ENCODE data around the gene SLC44A5. TPM values are rescaled to one million over a fixed set of nuclear protein-coding genes. Genes with fewer than 3 reads are reported as not detected.

Gene SLC44A5
- total and polyA plus RNA-seq, 2 donors = 0.05 to 1.5 TPM

GRCh38 chr1:75470448-75470847 lies 140.5 kb downstream of the SLC44A5 start:
- Histone ChIP-seq H3K36me3 (ENCODE audit: control insufficient read depth in 2 of 2, insufficient read depth in 2 of 2, low read length in 1 of 2) (no peaks in the 10 kb centered on the region), H3K4me3 (ENCODE audit: low read length in 2 of 2) (no peak overlapping the region), H3K9me3 (ENCODE audit: control insufficient read depth in 2 of 2, insufficient read depth in 1 of 2, low read length in 1 of 2) (no peaks in the 10 kb centered on the region), H3K4me1 (ENCODE audit: control insufficient read depth in 2 of 2, insufficient read depth in 2 of 2, low read length in 2 of 2) (no peaks in the 10 kb centered on the region), H3K27me3 (ENCODE audit: control insufficient read depth in 2 of 2, insufficient read depth in 1 of 2, low read length in 1 of 2) (no peaks in the 10 kb centered on the region), H3K27ac (ENCODE audit: low read depth in 1 of 2, low read length in 1 of 2) (no peak overlapping the region)
- 92% methylated on average over 6 of the region's 6 CpGs for WGBS
- DNase-seq (ENCODE audit: low read depth in 6 of 9, low spot score in 9 of 9) = no peak

- Histone ChIP-seq H3K27ac (ENCODE audit: low read depth in 1 of 2, low read length in 1 of 2) (no peak overlapping the region), H3K36me3 (ENCODE audit: control insufficient read depth in 2 of 2, insufficient read depth in 2 of 2, low read length in 1 of 2) (no peaks in the 10 kb centered on the region), H3K9me3 (ENCODE audit: control insufficient read depth in 2 of 2, insufficient read depth in 1 of 2, low read length in 1 of 2) (no peaks in the 10 kb centered on the region), H3K4me3 (ENCODE audit: low read length in 2 of 2) (no peak overlapping the region), H3K27me3 (ENCODE audit: control insufficient read depth in 2 of 2, insufficient read depth in 1 of 2, low read length in 1 of 2) (no peaks in the 10 kb centered on the region), H3K4me1 (ENCODE audit: control insufficient read depth in 2 of 2, insufficient read depth in 2 of 2, low read length in 2 of 2) (no peaks in the 10 kb centered on the region)
- 89% methylated on average over 7 of the region's 7 CpGs for WGBS
- DNase-seq (ENCODE audit: low read depth in 6 of 9, low spot score in 9 of 9) = no peak
Measured at GRCh38 chr1:75469586-75470173, 141.2 kb downstream of the SLC44A5 start.

- H3K27me3 ChIP-seq (ENCODE audit: control insufficient read depth in 2 of 2, insufficient read depth in 1 of 2, low read length in 1 of 2) = no peaks in the 10 kb centered on the region
- DNase-seq (ENCODE audit: low read depth in 6 of 9, low spot score in 9 of 9) = no peak
- 95% methylated on average over 3 of the region's 3 CpGs for WGBS
- H3K27ac ChIP-seq (ENCODE audit: low read depth in 1 of 2, low read length in 1 of 2) = no peak overlapping the region
- H3K36me3 ChIP-seq (ENCODE audit: control insufficient read depth in 2 of 2, insufficient read depth in 2 of 2, low read length in 1 of 2) = no peaks in the 10 kb centered on the region
- H3K4me1 ChIP-seq (ENCODE audit: control insufficient read depth in 2 of 2, insufficient read depth in 2 of 2, low read length in 2 of 2) = no peaks in the 10 kb centered on the region
- H3K9me3 ChIP-seq (ENCODE audit: control insufficient read depth in 2 of 2, insufficient read depth in 1 of 2, low read length in 1 of 2) = no peaks in the 10 kb centered on the region
- no peak overlapping the region for H3K4me3 ChIP-seq (ENCODE audit: low read length in 2 of 2)
Measured at GRCh38 chr1:75461808-75462325, 149.0 kb downstream of the SLC44A5 start.

DNA sequence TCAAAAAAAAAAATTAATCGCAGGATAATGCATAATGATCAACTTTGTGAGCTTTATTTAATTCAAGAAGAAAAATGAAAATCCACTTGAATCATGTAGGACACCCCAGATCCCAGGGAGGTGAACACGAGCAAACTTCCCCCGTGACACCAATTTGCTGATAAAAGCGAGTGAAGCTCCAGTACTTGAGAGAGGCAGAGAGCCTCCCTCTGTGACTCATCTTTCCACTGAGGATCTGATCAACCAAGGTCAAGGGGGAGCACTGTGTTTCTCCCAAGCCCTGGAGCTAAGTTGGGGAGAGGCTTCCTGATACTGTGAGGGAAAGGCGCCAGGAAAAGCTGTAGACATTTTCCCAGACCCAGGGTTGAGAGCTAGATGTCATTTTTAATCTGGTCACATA lies 160.9 kb downstream of the SLC44A5 start:
- Histone ChIP-seq H3K27me3 (ENCODE audit: control insufficient read depth in 2 of 2, insufficient read depth in 1 of 2, low read length in 1 of 2) (no peaks in the 10 kb centered on the region), H3K36me3 (ENCODE audit: control insufficient read depth in 2 of 2, insufficient read depth in 2 of 2, low read length in 1 of 2) (no peaks in the 10 kb centered on the region), H3K9me3 (ENCODE audit: control insufficient read depth in 2 of 2, insufficient read depth in 1 of 2, low read length in 1 of 2) (peaks cover 0 to 2% of the 10 kb centered on the region in 2 donors), H3K4me1 (ENCODE audit: control insufficient read depth in 2 of 2, insufficient read depth in 2 of 2, low read length in 2 of 2) (no peaks in the 10 kb centered on the region), H3K4me3 (ENCODE audit: low read length in 2 of 2) (no peak overlapping the region), H3K27ac (ENCODE audit: low read depth in 1 of 2, low read length in 1 of 2) (no peak overlapping the region)
- 82% methylated on average over 5 of the region's 5 CpGs for WGBS
- DNase-seq (ENCODE audit: low read depth in 6 of 9, low spot score in 9 of 9) = no peak

- Histone ChIP-seq H3K4me1 (ENCODE audit: control insufficient read depth in 2 of 2, insufficient read depth in 2 of 2, low read length in 2 of 2) (no peaks in the 10 kb centered on the region), H3K27ac (ENCODE audit: low read depth in 1 of 2, low read length in 1 of 2) (no peak overlapping the region), H3K9me3 (ENCODE audit: control insufficient read depth in 2 of 2, insufficient read depth in 1 of 2, low read length in 1 of 2) (no peaks in the 10 kb centered on the region), H3K36me3 (ENCODE audit: control insufficient read depth in 2 of 2, insufficient read depth in 2 of 2, low read length in 1 of 2) (no peaks in the 10 kb centered on the region), H3K4me3 (ENCODE audit: low read length in 2 of 2) (no peak overlapping the region), H3K27me3 (ENCODE audit: control insufficient read depth in 2 of 2, insufficient read depth in 1 of 2, low read length in 1 of 2) (no peaks in the 10 kb centered on the region)
- DNase-seq (ENCODE audit: low read depth in 6 of 9, low spot score in 9 of 9) = no peak
- 89% methylated on average over 1 of the region's 1 CpG for WGBS
Measured at GRCh38 chr1:75444220-75444619, 166.7 kb downstream of the SLC44A5 start.

GRCh38 chr1:75440274-75440673 lies 170.6 kb downstream of the SLC44A5 start:
- no peaks in the 10 kb centered on the region for H3K9me3 ChIP-seq (ENCODE audit: control insufficient read depth in 2 of 2, insufficient read depth in 1 of 2, low read length in 1 of 2)
- 74% methylated on average over 2 of the region's 2 CpGs for WGBS

GRCh38 chr1:75438355-75438754 lies 172.6 kb downstream of the SLC44A5 start:
- Histone ChIP-seq H3K4me1 (ENCODE audit: control insufficient read depth in 2 of 2, insufficient read depth in 2 of 2, low read length in 2 of 2) (no peaks in the 10 kb centered on the region), H3K27ac (ENCODE audit: low read depth in 1 of 2, low read length in 1 of 2) (no peak overlapping the region), H3K9me3 (ENCODE audit: control insufficient read depth in 2 of 2, insufficient read depth in 1 of 2, low read length in 1 of 2) (no peaks in the 10 kb centered on the region), H3K36me3 (ENCODE audit: control insufficient read depth in 2 of 2, insufficient read depth in 2 of 2, low read length in 1 of 2) (no peaks in the 10 kb centered on the region), H3K27me3 (ENCODE audit: control insufficient read depth in 2 of 2, insufficient read depth in 1 of 2, low read length in 1 of 2) (no peaks in the 10 kb centered on the region), H3K4me3 (ENCODE audit: low read length in 2 of 2) (no peak overlapping the region)
- DNase-seq (ENCODE audit: low read depth in 6 of 9, low spot score in 9 of 9) = no peak

More at GRCh38 chr1:75440274-75440673, 170.6 kb downstream of the SLC44A5 start:
- H3K27me3 ChIP-seq (ENCODE audit: control insufficient read depth in 2 of 2, insufficient read depth in 1 of 2, low read length in 1 of 2) = no peaks in the 10 kb centered on the region
- no peaks in the 10 kb centered on the region for H3K4me1 ChIP-seq (ENCODE audit: control insufficient read depth in 2 of 2, insufficient read depth in 2 of 2, low read length in 2 of 2)
- no peaks in the 10 kb centered on the region for H3K36me3 ChIP-seq (ENCODE audit: control insufficient read depth in 2 of 2, insufficient read depth in 2 of 2, low read length in 1 of 2)
- H3K4me3 ChIP-seq (ENCODE audit: low read length in 2 of 2) = no peak overlapping the region
- DNase-seq (ENCODE audit: low read depth in 6 of 9, low spot score in 9 of 9) = no peak
- H3K27ac ChIP-seq (ENCODE audit: low read depth in 1 of 2, low read length in 1 of 2) = no peak overlapping the region

GRCh38 chr1:75431843-75432242 lies 179.1 kb downstream of the SLC44A5 start:
- Histone ChIP-seq H3K27ac (ENCODE audit: low read depth in 1 of 2, low read length in 1 of 2) (no peak overlapping the region), H3K36me3 (ENCODE audit: control insufficient read depth in 2 of 2, insufficient read depth in 2 of 2, low read length in 1 of 2) (no peaks in the 10 kb centered on the region), H3K9me3 (ENCODE audit: control insufficient read depth in 2 of 2, insufficient read depth in 1 of 2, low read length in 1 of 2) (no peaks in the 10 kb centered on the region), H3K4me1 (ENCODE audit: control insufficient read depth in 2 of 2, insufficient read depth in 2 of 2, low read length in 2 of 2) (no peaks in the 10 kb centered on the region), H3K27me3 (ENCODE audit: control insufficient read depth in 2 of 2, insufficient read depth in 1 of 2, low read length in 1 of 2) (no peaks in the 10 kb centered on the region), H3K4me3 (ENCODE audit: low read length in 2 of 2) (no peak overlapping the region)
- no peak for DNase-seq (ENCODE audit: low read depth in 6 of 9, low spot score in 9 of 9)
- WGBS = 84% methylated on average over 2 of the region's 2 CpGs

GRCh38 chr1:75430526-75430925 lies 180.4 kb downstream of the SLC44A5 start:
- Histone ChIP-seq H3K27ac (ENCODE audit: low read depth in 1 of 2, low read length in 1 of 2) (no peak overlapping the region), H3K4me3 (ENCODE audit: low read length in 2 of 2) (no peak overlapping the region), H3K9me3 (ENCODE audit: control insufficient read depth in 2 of 2, insufficient read depth in 1 of 2, low read length in 1 of 2) (no peaks in the 10 kb centered on the region)

More at GRCh38 chr1:75430526-75430925, 180.4 kb downstream of the SLC44A5 start:
- Histone ChIP-seq H3K4me1 (ENCODE audit: control insufficient read depth in 2 of 2, insufficient read depth in 2 of 2, low read length in 2 of 2) (no peaks in the 10 kb centered on the region), H3K27me3 (ENCODE audit: control insufficient read depth in 2 of 2, insufficient read depth in 1 of 2, low read length in 1 of 2) (no peaks in the 10 kb centered on the region), H3K36me3 (ENCODE audit: control insufficient read depth in 2 of 2, insufficient read depth in 2 of 2, low read length in 1 of 2) (no peaks in the 10 kb centered on the region)
- DNase-seq (ENCODE audit: low read depth in 6 of 9, low spot score in 9 of 9) = no peak

Measured in thymus (tissue), 11 donors.